ENCODE data around the gene COBL.

COBL gene

DNA sequence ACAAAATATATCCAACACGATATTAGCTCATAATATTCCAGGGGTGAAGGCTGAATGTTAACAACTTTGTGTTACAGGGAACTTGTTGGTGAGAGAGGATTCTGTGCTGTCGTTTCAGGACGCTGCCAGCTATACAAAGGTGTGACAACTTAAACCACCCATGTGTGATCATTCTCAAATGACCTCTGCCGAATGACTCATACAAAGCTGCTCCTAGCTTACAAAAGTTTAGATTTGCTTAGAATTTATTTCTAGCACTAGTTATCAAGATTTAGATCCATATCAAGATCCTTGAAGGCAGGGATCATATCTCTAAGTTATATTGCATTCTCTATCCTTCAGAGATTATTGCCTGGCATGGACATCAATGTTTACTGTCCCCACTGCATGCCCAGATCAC, 65.3 kb downstream of the COBL start:
- H3K4me3 ChIP-seq (ENCODE audit: low read depth, low read length), result no peak overlapping the region
- no peaks in the 10 kb centered on the region for H3K36me3 ChIP-seq (replicated peaks)
- H3K27ac ChIP-seq, result no peak overlapping the region
- H3K27me3 ChIP-seq (replicated peaks), result no peaks in the 10 kb centered on the region
- in situ Hi-C loops (cut with HindIII; ENCODE audit: low pct_ligation_motif_present, low sequenced_read_pairs), result no loop called here
- DNase-seq, result no peak
- no peak for TF ChIP-seq CTCF (IDR thresholded peaks at IDR 0.05; ENCODE audit: low read depth, low read length, missing control alignments)

- in situ Hi-C loops (cut with HindIII; ENCODE audit: low pct_ligation_motif_present, low sequenced_read_pairs), result no loop called here
- H3K27me3 ChIP-seq (replicated peaks), result no peaks in the 10 kb centered on the region
- H3K36me3 ChIP-seq (replicated peaks), result no peaks in the 10 kb centered on the region
- no peak for TF ChIP-seq CTCF (IDR thresholded peaks at IDR 0.05; ENCODE audit: low read depth, low read length, missing control alignments)
- no peak overlapping the region for H3K27ac ChIP-seq
- DNase-seq, result no peak
- H3K4me3 ChIP-seq (ENCODE audit: low read depth, low read length), result no peak overlapping the region
Measured at GRCh38 chr7:51250512-51250911, 66.1 kb downstream of the COBL start.

DNA sequence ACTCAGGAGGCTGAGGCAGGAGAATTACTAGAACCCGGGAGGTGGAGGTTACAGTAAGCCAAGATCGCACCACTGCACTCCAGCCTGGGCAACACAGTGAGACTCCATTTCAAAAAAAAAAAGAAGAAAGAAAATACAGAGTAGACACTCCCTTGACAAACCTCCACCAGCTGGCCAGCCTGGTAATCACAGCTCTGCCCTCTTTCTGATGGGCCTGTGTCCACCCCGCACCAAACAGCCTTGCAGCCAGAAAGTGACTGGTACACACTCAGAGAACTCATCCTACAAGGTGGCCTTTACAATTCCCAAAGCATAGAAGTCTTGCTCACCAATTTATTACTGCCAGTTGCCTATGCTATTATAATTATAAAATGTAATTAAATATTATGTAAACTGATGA, 66.6 kb downstream of the COBL start:
- in situ Hi-C loops (cut with HindIII; ENCODE audit: low pct_ligation_motif_present, low sequenced_read_pairs), result no loop called here
- Histone ChIP-seq H3K4me3 (ENCODE audit: low read depth, low read length) (no peak overlapping the region), H3K27me3 (replicated peaks) (no peaks in the 10 kb centered on the region), H3K36me3 (replicated peaks) (no peaks in the 10 kb centered on the region), H3K27ac (no peak overlapping the region)
- no peak for DNase-seq
- TF ChIP-seq CTCF (IDR thresholded peaks at IDR 0.05; ENCODE audit: low read depth, low read length, missing control alignments), result no peak

- no peak overlapping the region for H3K4me3 ChIP-seq (ENCODE audit: low read depth, low read length)
- no peak for DNase-seq
- no peak for TF ChIP-seq CTCF (IDR thresholded peaks at IDR 0.05; ENCODE audit: low read depth, low read length, missing control alignments)
- no peaks in the 10 kb centered on the region for H3K27me3 ChIP-seq (replicated peaks)
- in situ Hi-C loops (cut with HindIII; ENCODE audit: low pct_ligation_motif_present, low sequenced_read_pairs), result no loop called here
- H3K36me3 ChIP-seq (replicated peaks), result no peaks in the 10 kb centered on the region
- no peak overlapping the region for H3K27ac ChIP-seq
Measured at GRCh38 chr7:51249187-51249945, 67.2 kb downstream of the COBL start.

DNA sequence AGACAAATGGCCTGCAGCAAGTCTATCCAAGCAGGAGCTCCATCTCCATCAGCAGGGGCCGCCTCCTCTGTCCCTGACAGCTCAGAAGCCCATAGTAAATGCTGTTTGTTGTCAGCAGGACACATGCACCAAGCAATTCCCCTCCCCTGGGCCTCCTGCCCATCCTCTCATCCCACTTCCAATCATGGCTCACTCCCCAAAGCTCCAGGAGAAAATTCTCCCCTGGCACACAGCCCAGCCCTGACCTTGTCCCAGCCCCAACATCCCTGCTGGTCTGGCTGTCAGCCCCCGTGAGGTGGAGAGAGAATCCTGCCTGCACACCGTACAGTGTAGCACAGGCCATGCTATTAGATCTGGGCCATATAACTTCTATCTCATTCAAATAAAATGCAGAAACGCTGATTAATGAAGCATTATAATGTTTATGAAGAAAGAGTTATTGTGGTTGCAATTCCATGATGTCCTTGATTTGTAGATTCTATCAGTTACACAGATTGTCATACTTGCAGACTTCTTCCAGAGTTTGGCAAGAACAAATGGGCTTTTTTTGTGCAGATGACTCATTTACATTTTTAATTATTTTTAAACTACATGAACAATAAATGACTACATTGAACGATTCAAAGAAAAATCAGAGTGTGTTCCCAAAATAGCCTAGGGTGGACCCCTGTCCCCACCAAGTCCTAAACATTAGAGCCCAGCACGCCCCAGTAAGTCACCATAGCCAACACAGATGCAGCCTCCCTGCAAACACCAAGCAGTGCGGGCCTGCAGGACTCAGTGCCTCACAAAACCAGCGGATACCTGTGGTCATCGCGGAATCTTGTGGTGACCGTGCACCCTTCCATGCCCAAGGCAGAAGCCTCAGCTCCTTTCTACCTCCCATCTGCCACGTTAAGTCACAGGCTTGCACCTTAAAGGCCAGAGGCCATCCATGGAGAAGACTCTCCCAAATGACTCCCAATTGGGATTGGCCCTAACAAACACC, 70.1 kb downstream of the COBL start:
- in situ Hi-C loops (cut with HindIII; ENCODE audit: low pct_ligation_motif_present, low sequenced_read_pairs), result no loop called here
- no peak for TF ChIP-seq CTCF (IDR thresholded peaks at IDR 0.05; ENCODE audit: low read depth, low read length, missing control alignments)
- no peak for DNase-seq
- H3K27ac ChIP-seq, result no peak overlapping the region
- H3K36me3 ChIP-seq (replicated peaks), result no peaks in the 10 kb centered on the region
- no peak overlapping the region for H3K4me3 ChIP-seq (ENCODE audit: low read depth, low read length)
- no peaks in the 10 kb centered on the region for H3K27me3 ChIP-seq (replicated peaks)

Data from brain microvascular endothelial cell (primary cell).